ENCODE measurements around the gene GJC2. TPM values are rescaled to one million over a fixed set of nuclear protein-coding genes. Genes with fewer than 3 reads are reported as not detected.

Gene GJC2
- total RNA-seq, 1 experiment from 2014 or later: 0.72 TPM

DNA sequence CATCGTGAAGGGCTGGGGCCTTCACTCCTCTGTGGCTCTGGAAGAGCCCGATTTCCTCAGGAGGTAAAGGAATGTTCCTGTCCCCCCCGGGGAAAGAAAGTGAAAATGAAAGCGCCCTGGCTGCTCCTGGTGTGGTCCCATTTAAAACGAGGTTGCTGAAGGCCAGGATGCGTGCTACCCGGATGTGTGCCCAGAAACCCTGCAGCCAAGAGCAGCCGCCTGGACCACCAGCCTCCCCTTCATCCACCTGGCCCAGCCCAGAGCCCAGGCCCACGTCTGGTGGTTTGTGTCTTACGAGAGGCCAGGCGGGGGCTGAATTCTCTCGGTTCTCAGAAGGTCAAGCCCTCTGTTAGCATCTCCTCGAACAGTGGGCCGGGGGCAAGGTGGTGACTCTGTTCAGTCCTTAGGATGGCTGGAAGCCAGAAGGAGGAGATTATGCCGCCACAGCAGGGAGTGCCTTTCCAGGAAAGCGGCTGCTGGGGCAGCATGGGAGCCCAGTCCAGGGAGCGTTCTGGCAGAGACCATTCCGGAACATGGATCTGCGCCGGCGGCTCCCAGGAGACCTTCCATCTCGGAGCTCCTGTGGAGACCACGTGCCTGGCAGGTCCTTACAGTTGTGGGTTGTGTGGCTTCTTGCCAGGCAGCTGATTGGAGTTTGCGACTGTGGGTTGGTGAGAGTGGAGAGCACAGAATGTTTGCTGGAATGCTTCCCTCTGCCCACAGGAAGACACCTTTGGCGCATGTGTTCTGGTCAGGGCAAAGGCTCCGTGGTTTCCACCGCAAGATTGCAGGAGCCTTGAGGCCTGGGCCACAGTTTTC lies 8.3 kb upstream of the GJC2 start:
- peaks cover 21% of the 10 kb centered on the region for H3K27me3 Mint-ChIP-seq (ENCODE audit: low read depth)
- peaks cover 7% of the 10 kb centered on the region; the same call in 1 of the 2 replicates for H3K4me1 Mint-ChIP-seq
- ATAC-seq (no peak), DNase-seq (ENCODE audit: low spot score) (no peak)
- ChIA-PET CTCF (interaction anchor here (1.4 to 2.7 kb wide), 3 partner anchors 11 to 134 kb away, joined by 3 to 14 read pairs (median 13); partner anchors contain the start of gene IBA57), POLR2A (no interaction called here)
- no peaks in the 10 kb centered on the region for H3K9me3 Mint-ChIP-seq
- peak overlapping the region; percentile 88 for H3K4me3 Mint-ChIP-seq
- peak overlapping the region; percentile 68; the same call in 1 of the 2 replicates for H3K27ac Mint-ChIP-seq
- H3K36me3 Mint-ChIP-seq: no peaks in the 10 kb centered on the region
- TF ChIP-seq, protein P1, sequence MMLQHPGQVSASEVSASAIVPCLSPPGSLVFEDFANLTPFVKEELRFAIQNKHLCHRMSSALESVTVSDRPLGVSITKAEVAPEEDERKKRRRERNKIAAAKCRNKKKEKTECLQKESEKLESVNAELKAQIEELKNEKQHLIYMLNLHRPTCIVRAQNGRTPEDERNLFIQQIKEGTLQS (CRISPR knock-in tag; conservative IDR thresholded peaks at IDR 0.05): no peak
- TF ChIP-seq, protein P2, sequence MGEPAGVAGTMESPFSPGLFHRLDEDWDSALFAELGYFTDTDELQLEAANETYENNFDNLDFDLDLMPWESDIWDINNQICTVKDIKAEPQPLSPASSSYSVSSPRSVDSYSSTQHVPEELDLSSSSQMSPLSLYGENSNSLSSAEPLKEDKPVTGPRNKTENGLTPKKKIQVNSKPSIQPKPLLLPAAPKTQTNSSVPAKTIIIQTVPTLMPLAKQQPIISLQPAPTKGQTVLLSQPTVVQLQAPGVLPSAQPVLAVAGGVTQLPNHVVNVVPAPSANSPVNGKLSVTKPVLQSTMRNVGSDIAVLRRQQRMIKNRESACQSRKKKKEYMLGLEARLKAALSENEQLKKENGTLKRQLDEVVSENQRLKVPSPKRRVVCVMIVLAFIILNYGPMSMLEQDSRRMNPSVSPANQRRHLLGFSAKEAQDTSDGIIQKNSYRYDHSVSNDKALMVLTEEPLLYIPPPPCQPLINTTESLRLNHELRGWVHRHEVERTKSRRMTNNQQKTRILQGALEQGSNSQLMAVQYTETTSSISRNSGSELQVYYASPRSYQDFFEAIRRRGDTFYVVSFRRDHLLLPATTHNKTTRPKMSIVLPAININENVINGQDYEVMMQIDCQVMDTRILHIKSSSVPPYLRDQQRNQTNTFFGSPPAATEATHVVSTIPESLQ (CRISPR knock-in tag; IDR thresholded peaks at IDR 0.05): no peak
- TF ChIP-seq, protein P3, sequence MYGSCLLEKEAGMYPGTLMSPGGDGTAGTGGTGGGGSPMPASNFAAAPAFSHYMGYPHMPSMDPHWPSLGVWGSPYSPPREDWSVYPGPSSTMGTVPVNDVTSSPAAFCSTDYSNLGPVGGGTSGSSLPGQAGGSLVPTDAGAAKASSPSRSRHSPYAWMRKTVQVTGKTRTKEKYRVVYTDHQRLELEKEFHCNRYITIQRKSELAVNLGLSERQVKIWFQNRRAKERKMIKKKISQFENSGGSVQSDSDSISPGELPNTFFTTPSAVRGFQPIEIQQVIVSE (CRISPR knock-in tag; IDR thresholded peaks at IDR 0.05; ENCODE audit: borderline replicate concordance): no peak
- TF ChIP-seq, protein P4, sequence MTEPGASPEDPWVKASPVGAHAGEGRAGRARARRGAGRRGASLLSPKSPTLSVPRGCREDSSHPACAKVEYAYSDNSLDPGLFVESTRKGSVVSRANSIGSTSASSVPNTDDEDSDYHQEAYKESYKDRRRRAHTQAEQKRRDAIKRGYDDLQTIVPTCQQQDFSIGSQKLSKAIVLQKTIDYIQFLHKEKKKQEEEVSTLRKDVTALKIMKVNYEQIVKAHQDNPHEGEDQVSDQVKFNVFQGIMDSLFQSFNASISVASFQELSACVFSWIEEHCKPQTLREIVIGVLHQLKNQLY (CRISPR knock-in tag; IDR thresholded peaks at IDR 0.05): no peak
- TF ChIP-seq MYBL2 (CRISPR knock-in tag; IDR thresholded peaks at IDR 0.05): no peak
- TF ChIP-seq, protein P5, sequence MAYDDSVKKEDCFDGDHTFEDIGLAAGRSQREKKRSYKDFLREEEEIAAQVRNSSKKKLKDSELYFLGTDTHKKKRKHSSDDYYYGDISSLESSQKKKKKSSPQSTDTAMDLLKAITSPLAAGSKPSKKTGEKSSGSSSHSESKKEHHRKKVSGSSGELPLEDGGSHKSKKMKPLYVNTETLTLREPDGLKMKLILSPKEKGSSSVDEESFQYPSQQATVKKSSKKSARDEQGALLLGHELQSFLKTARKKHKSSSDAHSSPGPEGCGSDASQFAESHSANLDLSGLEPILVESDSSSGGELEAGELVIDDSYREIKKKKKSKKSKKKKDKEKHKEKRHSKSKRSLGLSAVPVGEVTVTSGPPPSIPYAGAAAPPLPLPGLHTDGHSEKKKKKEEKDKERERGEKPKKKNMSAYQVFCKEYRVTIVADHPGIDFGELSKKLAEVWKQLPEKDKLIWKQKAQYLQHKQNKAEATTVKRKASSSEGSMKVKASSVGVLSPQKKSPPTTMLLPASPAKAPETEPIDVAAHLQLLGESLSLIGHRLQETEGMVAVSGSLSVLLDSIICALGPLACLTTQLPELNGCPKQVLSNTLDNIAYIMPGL (CRISPR knock-in tag; IDR thresholded peaks at IDR 0.05): no peak
- TF ChIP-seq, protein P6, sequence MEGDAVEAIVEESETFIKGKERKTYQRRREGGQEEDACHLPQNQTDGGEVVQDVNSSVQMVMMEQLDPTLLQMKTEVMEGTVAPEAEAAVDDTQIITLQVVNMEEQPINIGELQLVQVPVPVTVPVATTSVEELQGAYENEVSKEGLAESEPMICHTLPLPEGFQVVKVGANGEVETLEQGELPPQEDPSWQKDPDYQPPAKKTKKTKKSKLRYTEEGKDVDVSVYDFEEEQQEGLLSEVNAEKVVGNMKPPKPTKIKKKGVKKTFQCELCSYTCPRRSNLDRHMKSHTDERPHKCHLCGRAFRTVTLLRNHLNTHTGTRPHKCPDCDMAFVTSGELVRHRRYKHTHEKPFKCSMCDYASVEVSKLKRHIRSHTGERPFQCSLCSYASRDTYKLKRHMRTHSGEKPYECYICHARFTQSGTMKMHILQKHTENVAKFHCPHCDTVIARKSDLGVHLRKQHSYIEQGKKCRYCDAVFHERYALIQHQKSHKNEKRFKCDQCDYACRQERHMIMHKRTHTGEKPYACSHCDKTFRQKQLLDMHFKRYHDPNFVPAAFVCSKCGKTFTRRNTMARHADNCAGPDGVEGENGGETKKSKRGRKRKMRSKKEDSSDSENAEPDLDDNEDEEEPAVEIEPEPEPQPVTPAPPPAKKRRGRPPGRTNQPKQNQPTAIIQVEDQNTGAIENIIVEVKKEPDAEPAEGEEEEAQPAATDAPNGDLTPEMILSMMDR (IDR thresholded peaks at IDR 0.05): no peak
- no peak for TF ChIP-seq NFE2L1 (CRISPR knock-in tag; IDR thresholded peaks at IDR 0.05)
- TF ChIP-seq ETV6 (CRISPR knock-in tag; IDR thresholded peaks at IDR 0.05): no peak
- no peak for TF ChIP-seq KAT7 (CRISPR knock-in tag; IDR thresholded peaks at IDR 0.05; ENCODE audit: borderline replicate concordance)
- TF ChIP-seq ZBTB21 (CRISPR knock-in tag; IDR thresholded peaks at IDR 0.05; ENCODE audit: borderline replicate concordance): no peak
- TF ChIP-seq TEAD1 (CRISPR knock-in tag; IDR thresholded peaks at IDR 0.05): no peak
- TF ChIP-seq IRF2 (CRISPR knock-in tag; IDR thresholded peaks at IDR 0.05; ENCODE audit: borderline replicate concordance, low read depth): no peak
- no peak for TF ChIP-seq MXD4 (CRISPR knock-in tag; IDR thresholded peaks at IDR 0.05; ENCODE audit: borderline replicate concordance)
- no peak for TF ChIP-seq RELA (CRISPR knock-in tag; IDR thresholded peaks at IDR 0.05; ENCODE audit: borderline replicate concordance)
- TF ChIP-seq, protein P7, sequence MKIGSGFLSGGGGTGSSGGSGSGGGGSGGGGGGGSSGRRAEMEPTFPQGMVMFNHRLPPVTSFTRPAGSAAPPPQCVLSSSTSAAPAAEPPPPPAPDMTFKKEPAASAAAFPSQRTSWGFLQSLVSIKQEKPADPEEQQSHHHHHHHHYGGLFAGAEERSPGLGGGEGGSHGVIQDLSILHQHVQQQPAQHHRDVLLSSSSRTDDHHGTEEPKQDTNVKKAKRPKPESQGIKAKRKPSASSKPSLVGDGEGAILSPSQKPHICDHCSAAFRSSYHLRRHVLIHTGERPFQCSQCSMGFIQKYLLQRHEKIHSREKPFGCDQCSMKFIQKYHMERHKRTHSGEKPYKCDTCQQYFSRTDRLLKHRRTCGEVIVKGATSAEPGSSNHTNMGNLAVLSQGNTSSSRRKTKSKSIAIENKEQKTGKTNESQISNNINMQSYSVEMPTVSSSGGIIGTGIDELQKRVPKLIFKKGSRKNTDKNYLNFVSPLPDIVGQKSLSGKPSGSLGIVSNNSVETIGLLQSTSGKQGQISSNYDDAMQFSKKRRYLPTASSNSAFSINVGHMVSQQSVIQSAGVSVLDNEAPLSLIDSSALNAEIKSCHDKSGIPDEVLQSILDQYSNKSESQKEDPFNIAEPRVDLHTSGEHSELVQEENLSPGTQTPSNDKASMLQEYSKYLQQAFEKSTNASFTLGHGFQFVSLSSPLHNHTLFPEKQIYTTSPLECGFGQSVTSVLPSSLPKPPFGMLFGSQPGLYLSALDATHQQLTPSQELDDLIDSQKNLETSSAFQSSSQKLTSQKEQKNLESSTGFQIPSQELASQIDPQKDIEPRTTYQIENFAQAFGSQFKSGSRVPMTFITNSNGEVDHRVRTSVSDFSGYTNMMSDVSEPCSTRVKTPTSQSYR (CRISPR knock-in tag; IDR thresholded peaks at IDR 0.05): no peak
- TF ChIP-seq, protein P8, sequence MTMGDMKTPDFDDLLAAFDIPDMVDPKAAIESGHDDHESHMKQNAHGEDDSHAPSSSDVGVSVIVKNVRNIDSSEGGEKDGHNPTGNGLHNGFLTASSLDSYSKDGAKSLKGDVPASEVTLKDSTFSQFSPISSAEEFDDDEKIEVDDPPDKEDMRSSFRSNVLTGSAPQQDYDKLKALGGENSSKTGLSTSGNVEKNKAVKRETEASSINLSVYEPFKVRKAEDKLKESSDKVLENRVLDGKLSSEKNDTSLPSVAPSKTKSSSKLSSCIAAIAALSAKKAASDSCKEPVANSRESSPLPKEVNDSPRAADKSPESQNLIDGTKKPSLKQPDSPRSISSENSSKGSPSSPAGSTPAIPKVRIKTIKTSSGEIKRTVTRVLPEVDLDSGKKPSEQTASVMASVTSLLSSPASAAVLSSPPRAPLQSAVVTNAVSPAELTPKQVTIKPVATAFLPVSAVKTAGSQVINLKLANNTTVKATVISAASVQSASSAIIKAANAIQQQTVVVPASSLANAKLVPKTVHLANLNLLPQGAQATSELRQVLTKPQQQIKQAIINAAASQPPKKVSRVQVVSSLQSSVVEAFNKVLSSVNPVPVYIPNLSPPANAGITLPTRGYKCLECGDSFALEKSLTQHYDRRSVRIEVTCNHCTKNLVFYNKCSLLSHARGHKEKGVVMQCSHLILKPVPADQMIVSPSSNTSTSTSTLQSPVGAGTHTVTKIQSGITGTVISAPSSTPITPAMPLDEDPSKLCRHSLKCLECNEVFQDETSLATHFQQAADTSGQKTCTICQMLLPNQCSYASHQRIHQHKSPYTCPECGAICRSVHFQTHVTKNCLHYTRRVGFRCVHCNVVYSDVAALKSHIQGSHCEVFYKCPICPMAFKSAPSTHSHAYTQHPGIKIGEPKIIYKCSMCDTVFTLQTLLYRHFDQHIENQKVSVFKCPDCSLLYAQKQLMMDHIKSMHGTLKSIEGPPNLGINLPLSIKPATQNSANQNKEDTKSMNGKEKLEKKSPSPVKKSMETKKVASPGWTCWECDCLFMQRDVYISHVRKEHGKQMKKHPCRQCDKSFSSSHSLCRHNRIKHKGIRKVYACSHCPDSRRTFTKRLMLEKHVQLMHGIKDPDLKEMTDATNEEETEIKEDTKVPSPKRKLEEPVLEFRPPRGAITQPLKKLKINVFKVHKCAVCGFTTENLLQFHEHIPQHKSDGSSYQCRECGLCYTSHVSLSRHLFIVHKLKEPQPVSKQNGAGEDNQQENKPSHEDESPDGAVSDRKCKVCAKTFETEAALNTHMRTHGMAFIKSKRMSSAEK (CRISPR knock-in tag; IDR thresholded peaks at IDR 0.05; ENCODE audit: borderline replicate concordance): no peak
- TF ChIP-seq ZNF263 (CRISPR knock-in tag; IDR thresholded peaks at IDR 0.05; ENCODE audit: low read depth): no peak
- TF ChIP-seq, protein P9, sequence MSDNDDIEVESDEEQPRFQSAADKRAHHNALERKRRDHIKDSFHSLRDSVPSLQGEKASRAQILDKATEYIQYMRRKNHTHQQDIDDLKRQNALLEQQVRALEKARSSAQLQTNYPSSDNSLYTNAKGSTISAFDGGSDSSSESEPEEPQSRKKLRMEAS (CRISPR knock-in tag; IDR thresholded peaks at IDR 0.05): no peak
